ENCODE measurements around the gene SRD5A1. TPM values are rescaled to one million over a fixed set of nuclear protein-coding genes. Genes with fewer than 3 reads are reported as not detected.

The SRD5A1 gene
- total RNA-seq, 1 experiment from 2014 or later: 24.7 TPM

- Histone ChIP-seq H3K9ac (ENCODE audit: low read length) (no peak overlapping the region), H3K9me3 (ENCODE audit: control insufficient read depth in 1 of 2, insufficient read depth in 1 of 2, low read depth in 1 of 2, low read length in 2 of 2) (peaks cover 6 to 13% of the 10 kb centered on the region in 2 experiments; a peak in 2 of 4 replicates), H3K4me1 (ENCODE audit: control insufficient read depth in 1 of 2, insufficient read depth in 2 of 2, low read length in 2 of 2) (no peaks in the 10 kb centered on the region), H3K4me2 (ENCODE audit: low read length) (no peak overlapping the region), H3K27me3 (ENCODE audit: insufficient read depth, low read length) (no peaks in the 10 kb centered on the region), H3K79me2 (ENCODE audit: insufficient read depth, low read length) (no peaks in the 10 kb centered on the region; the same call in 1 of the 2 replicates), H2AFZ (ENCODE audit: low read depth, low read length, poor library complexity, severe bottlenecking) (no peak overlapping the region), H4K20me1 (ENCODE audit: insufficient read depth) (no peaks in the 10 kb centered on the region), H3K36me3 (ENCODE audit: control insufficient read depth in 1 of 2, insufficient read depth in 2 of 2, low read length in 2 of 2) (peaks cover 20 to 25% of the 10 kb centered on the region in 2 experiments), H3K9me2 (ENCODE audit: insufficient read depth) (no peaks in the 10 kb centered on the region), H3K4me3 (replicated peaks in 1 of 2; ENCODE audit: low read depth in 1 of 2, low read length in 2 of 2) (no peak overlapping the region), H3K27ac (ENCODE audit: low read depth, low read length) (no peak overlapping the region)
- TF ChIP-seq CEBPB (IDR thresholded peaks at IDR 0.05; ENCODE audit: low read depth): no peak
- TF ChIP-seq TCF7L2 (IDR thresholded peaks at IDR 0.05; ENCODE audit: borderline replicate concordance, extremely low read depth, insufficient read depth, insufficient read length): no peak
- TF ChIP-seq, protein P1, sequence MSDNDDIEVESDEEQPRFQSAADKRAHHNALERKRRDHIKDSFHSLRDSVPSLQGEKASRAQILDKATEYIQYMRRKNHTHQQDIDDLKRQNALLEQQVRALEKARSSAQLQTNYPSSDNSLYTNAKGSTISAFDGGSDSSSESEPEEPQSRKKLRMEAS (IDR thresholded peaks at IDR 0.05): no peak
- no peak for TF ChIP-seq ELF1 (IDR thresholded peaks at IDR 0.05; ENCODE audit: borderline replicate concordance, low read depth)
- no peak for TF ChIP-seq EGR1 (IDR thresholded peaks at IDR 0.05; ENCODE audit: low read depth)
- no peak for TF ChIP-seq EZH2phosphoT487 (IDR thresholded peaks at IDR 0.05; ENCODE audit: borderline replicate concordance)
- no peak for TF ChIP-seq CBX3 (IDR thresholded peaks at IDR 0.05; ENCODE audit: low read depth)
- ChIA-PET POLR2A (no interaction called here), CTCF (no interaction called here), RAD21 (ENCODE audit: low non-redundant PET in 1 of 2, low total read pairs in 2 of 2, uncharacterized antibody in 2 of 2, unreplicated experiment in 2 of 2) (no interaction called here)
- no peak for ATAC-seq
- no TSS peak for BruUV-seq (replicated peaks)
- intact Hi-C loops (cut with micrococcal nuclease): no loop called here
- DNase-seq (ENCODE audit: low read depth, low spot score): no peak
Observed at GRCh38 chr5:6656680-6657079, 23.4 kb downstream of the SRD5A1 start.

GRCh38 chr5:6659941-6660684 lies 26.9 kb downstream of the SRD5A1 start:
- intact Hi-C loops (cut with micrococcal nuclease): no loop called here
- Histone ChIP-seq H3K9ac (ENCODE audit: low read length) (no peak overlapping the region), H3K4me2 (ENCODE audit: low read length) (no peak overlapping the region), H3K9me3 (ENCODE audit: control insufficient read depth in 1 of 2, insufficient read depth in 1 of 2, low read depth in 1 of 2, low read length in 2 of 2) (peaks cover 6 to 13% of the 10 kb centered on the region in 2 experiments; a peak in 2 of 4 replicates), H3K27me3 (ENCODE audit: insufficient read depth, low read length) (no peaks in the 10 kb centered on the region), H3K4me1 (ENCODE audit: control insufficient read depth in 1 of 2, insufficient read depth in 2 of 2, low read length in 2 of 2) (no peaks in the 10 kb centered on the region), H4K20me1 (ENCODE audit: insufficient read depth) (no peaks in the 10 kb centered on the region), H3K36me3 (ENCODE audit: control insufficient read depth in 1 of 2, insufficient read depth in 2 of 2, low read length in 2 of 2) (peaks cover 18 to 25% of the 10 kb centered on the region in 2 experiments), H3K79me2 (ENCODE audit: insufficient read depth, low read length) (no peaks in the 10 kb centered on the region), H3K4me3 (replicated peaks in 1 of 2; ENCODE audit: low read depth in 1 of 2, low read length in 2 of 2) (no peak overlapping the region), H3K9me2 (ENCODE audit: insufficient read depth) (no peaks in the 10 kb centered on the region), H3K27ac (ENCODE audit: low read depth, low read length) (no peak overlapping the region), H2AFZ (ENCODE audit: low read depth, low read length, poor library complexity, severe bottlenecking) (no peak overlapping the region)
- no peak for ATAC-seq
- CTCF ChIA-PET: no interaction called here
- POLR2A ChIA-PET: no interaction called here
- no peak for DNase-seq (ENCODE audit: low read depth, low spot score)
- RAD21 ChIA-PET (ENCODE audit: low non-redundant PET in 1 of 2, low total read pairs in 2 of 2, uncharacterized antibody in 2 of 2, unreplicated experiment in 2 of 2): no interaction called here
- BruUV-seq (replicated peaks): no TSS peak
- TF ChIP-seq SRF (IDR thresholded peaks at IDR 0.05; ENCODE audit: low read depth) (no peak), SP1 (IDR thresholded peaks at IDR 0.05; ENCODE audit: low read depth) (no peak), SIN3A (IDR thresholded peaks at IDR 0.05; ENCODE audit: low read depth) (no peak), EGR1 (IDR thresholded peaks at IDR 0.05; ENCODE audit: low read depth) (no peak), JUND (IDR thresholded peaks at IDR 0.05) (no peak), CBX3 (IDR thresholded peaks at IDR 0.05; ENCODE audit: low read depth) (no peak), ZFX (IDR thresholded peaks at IDR 0.05) (no peak), ELF1 (IDR thresholded peaks at IDR 0.05; ENCODE audit: borderline replicate concordance, low read depth) (no peak), EZH2phosphoT487 (IDR thresholded peaks at IDR 0.05; ENCODE audit: borderline replicate concordance) (no peak), CEBPB (IDR thresholded peaks at IDR 0.05; ENCODE audit: low read depth) (no peak), REST (IDR thresholded peaks at IDR 0.05; ENCODE audit: low read depth) (no peak), FOSL1 (IDR thresholded peaks at IDR 0.05; ENCODE audit: low read depth) (no peak), POLR2A (IDR thresholded peaks at IDR 0.05; ENCODE audit: borderline replicate concordance, extremely low read depth, insufficient read depth, insufficient read length) (no peak), POLR2AphosphoS5 (IDR thresholded peaks at IDR 0.05; ENCODE audit: low read depth, low read length) (no peak), RAD21 (IDR thresholded peaks at IDR 0.05; ENCODE audit: low read depth) (no peak)
- TF ChIP-seq, protein P1 (IDR thresholded peaks at IDR 0.05): no peak
- TF ChIP-seq, protein P2, sequence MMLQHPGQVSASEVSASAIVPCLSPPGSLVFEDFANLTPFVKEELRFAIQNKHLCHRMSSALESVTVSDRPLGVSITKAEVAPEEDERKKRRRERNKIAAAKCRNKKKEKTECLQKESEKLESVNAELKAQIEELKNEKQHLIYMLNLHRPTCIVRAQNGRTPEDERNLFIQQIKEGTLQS (IDR thresholded peaks at IDR 0.05): no peak

Measured in HCT116 (cell line).